ENCODE results near the gene PELO.
"Not testable (repeated sequence)": the region's sequence is repeated elsewhere in the genome, so short reads cannot be mapped to it uniquely, and the experiment has no call there.

PELO gene

DNA sequence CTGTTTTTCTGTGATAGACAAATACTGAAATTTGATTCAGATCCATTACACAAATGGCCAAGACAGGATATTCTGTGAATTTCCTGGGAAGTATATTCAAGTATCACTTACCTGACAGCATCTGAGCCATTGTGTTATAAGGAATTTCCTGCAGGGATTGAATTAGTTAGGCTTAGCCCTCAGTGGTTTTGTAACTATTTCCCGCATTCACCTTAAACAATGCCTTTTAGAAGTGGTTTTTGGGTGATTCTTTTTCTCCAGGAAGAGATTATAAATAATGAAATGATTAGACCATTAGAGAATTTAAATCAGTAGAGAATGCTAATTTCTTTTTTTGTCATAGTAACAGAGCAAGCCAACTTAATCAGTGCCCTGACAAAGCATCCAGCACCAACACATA, 30.6 kb downstream of the PELO start:
- Histone ChIP-seq H3K9ac (no peak overlapping the region), H3K4me3 (IDR thresholded peaks at IDR 0.05; ENCODE audit: insufficient read depth, low read depth, low read length) (no peak overlapping the region), H2AFZ (ENCODE audit: low read depth) (no peak overlapping the region), H3K79me2 (ENCODE audit: insufficient read depth, low read depth) (no peaks in the 10 kb centered on the region), H3K4me1 (ENCODE audit: low read depth, poor library complexity, severe bottlenecking) (no peaks in the 10 kb centered on the region), H3K36me3 (ENCODE audit: insufficient read depth) (no peaks in the 10 kb centered on the region), H4K20me1 (ENCODE audit: insufficient read depth) (no peaks in the 10 kb centered on the region), H3K4me2 (no peak overlapping the region), H3K27me3 (ENCODE audit: insufficient read depth, low read depth) (no peaks in the 10 kb centered on the region), H3K27ac (no peak overlapping the region)
- TF ChIP-seq, protein P1, sequence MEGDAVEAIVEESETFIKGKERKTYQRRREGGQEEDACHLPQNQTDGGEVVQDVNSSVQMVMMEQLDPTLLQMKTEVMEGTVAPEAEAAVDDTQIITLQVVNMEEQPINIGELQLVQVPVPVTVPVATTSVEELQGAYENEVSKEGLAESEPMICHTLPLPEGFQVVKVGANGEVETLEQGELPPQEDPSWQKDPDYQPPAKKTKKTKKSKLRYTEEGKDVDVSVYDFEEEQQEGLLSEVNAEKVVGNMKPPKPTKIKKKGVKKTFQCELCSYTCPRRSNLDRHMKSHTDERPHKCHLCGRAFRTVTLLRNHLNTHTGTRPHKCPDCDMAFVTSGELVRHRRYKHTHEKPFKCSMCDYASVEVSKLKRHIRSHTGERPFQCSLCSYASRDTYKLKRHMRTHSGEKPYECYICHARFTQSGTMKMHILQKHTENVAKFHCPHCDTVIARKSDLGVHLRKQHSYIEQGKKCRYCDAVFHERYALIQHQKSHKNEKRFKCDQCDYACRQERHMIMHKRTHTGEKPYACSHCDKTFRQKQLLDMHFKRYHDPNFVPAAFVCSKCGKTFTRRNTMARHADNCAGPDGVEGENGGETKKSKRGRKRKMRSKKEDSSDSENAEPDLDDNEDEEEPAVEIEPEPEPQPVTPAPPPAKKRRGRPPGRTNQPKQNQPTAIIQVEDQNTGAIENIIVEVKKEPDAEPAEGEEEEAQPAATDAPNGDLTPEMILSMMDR (conservative IDR thresholded peaks at IDR 0.05; ENCODE audit: low read depth, low read length) = no peak

DNA sequence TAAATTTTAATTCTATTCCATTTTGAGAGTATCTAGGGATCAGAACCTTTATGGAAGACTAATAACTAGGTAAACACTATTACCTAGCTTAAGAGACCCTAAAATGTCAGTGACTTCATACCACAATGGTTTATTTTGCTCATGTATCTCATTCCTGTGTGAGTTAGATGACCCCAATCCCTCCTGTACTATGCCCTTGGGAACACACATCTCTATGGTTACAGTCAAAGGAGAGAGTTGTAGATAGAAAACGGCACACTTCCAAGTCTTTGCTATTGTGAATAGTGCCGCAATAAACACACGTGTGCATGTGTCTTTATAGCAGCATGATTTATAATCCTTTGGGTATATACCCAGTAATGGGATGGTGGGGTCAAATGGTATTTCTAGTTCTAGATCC, 31.1 kb downstream of the PELO start:
- H3K4me2 ChIP-seq; H3K9ac ChIP-seq; H3K36me3 ChIP-seq (ENCODE audit: insufficient read depth); H3K79me2 ChIP-seq (ENCODE audit: insufficient read depth, low read depth); H3K27me3 ChIP-seq (ENCODE audit: insufficient read depth, low read depth); H3K4me1 ChIP-seq (ENCODE audit: low read depth, poor library complexity, severe bottlenecking); H4K20me1 ChIP-seq (ENCODE audit: insufficient read depth); H2AFZ ChIP-seq (ENCODE audit: low read depth); H3K27ac ChIP-seq; H3K4me3 ChIP-seq (IDR thresholded peaks at IDR 0.05; ENCODE audit: insufficient read depth, low read depth, low read length): not testable (repeated sequence)

DNA sequence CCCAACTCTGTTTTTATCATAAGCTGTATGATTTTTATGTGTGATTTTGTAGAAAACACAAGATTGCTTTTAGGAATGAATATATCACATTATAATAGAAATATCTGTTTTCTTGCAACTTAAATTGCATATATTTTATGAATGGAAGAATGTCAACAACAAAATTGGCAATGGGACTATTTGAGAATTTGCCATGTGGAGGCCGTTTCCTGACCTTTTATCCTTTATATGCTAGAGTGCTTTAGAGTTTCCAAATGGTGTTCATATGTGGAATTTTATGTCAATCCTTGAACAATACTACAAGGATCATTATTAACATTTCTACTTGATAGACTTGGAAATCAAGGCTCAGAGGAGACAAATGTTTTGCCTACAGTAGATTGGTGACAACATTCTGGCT, 34.2 kb downstream of the PELO start:
- TF ChIP-seq, protein P1 (conservative IDR thresholded peaks at IDR 0.05; ENCODE audit: low read depth, low read length) = no peak
- Histone ChIP-seq H3K27me3 (ENCODE audit: insufficient read depth, low read depth) (no peaks in the 10 kb centered on the region), H3K9ac (no peak overlapping the region), H3K4me2 (no peak overlapping the region), H3K79me2 (ENCODE audit: insufficient read depth, low read depth) (no peaks in the 10 kb centered on the region), H3K4me3 (IDR thresholded peaks at IDR 0.05; ENCODE audit: insufficient read depth, low read depth, low read length) (no peak overlapping the region), H2AFZ (ENCODE audit: low read depth) (no peak overlapping the region), H4K20me1 (ENCODE audit: insufficient read depth) (no peaks in the 10 kb centered on the region), H3K4me1 (ENCODE audit: low read depth, poor library complexity, severe bottlenecking) (no peaks in the 10 kb centered on the region), H3K27ac (no peak overlapping the region), H3K36me3 (ENCODE audit: insufficient read depth) (no peaks in the 10 kb centered on the region)

DNA sequence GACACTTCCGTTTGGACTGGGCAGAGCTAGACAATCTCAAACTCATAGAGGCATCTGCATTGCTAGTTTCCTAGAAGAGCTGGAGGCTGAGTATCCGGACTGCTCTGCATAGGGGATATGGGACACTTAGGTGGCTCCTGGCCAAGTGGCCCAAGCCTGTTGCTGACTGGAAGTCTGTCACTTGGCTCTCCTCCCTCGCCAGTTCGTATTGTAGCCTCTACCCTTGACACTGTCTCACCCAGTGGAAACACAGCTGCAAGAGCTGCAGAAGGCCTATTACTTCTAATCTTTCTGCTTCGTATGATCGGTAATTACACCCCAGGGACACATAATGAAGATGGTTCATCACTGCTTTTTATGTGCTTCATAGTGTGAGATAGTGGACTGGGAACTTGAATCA, 34.7 kb downstream of the PELO start:
- Histone ChIP-seq H3K27ac (no peak overlapping the region), H3K9ac (no peak overlapping the region), H4K20me1 (ENCODE audit: insufficient read depth) (no peaks in the 10 kb centered on the region), H3K4me1 (ENCODE audit: low read depth, poor library complexity, severe bottlenecking) (no peaks in the 10 kb centered on the region), H3K4me3 (IDR thresholded peaks at IDR 0.05; ENCODE audit: insufficient read depth, low read depth, low read length) (no peak overlapping the region), H3K27me3 (ENCODE audit: insufficient read depth, low read depth) (no peaks in the 10 kb centered on the region), H3K36me3 (ENCODE audit: insufficient read depth) (no peaks in the 10 kb centered on the region), H2AFZ (ENCODE audit: low read depth) (no peak overlapping the region), H3K79me2 (ENCODE audit: insufficient read depth, low read depth) (no peaks in the 10 kb centered on the region), H3K4me2 (no peak overlapping the region)
- TF ChIP-seq, protein P1 (conservative IDR thresholded peaks at IDR 0.05; ENCODE audit: low read depth, low read length) = no peak

DNA sequence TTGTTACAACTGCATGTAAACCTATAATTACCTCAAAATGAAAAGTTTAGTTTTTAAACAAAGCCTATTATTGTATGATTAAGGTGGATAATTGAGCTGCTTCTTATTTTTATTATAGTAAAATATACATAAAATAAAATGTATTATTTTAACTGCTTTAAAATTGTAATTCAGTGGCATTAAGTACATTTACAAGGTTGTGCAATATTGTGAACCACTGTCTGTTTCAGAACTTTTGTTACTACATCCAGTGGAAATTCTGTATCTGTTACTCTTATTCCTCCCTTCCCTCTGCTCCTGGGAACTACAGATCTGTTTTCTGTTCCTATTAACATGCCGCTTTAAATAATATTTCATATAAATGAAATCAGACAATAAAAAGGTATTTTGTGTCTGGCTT, 37.1 kb downstream of the PELO start:
- Histone ChIP-seq H3K27ac (no peak overlapping the region), H3K27me3 (ENCODE audit: insufficient read depth, low read depth) (no peaks in the 10 kb centered on the region), H3K9ac (no peak overlapping the region), H3K4me2 (no peak overlapping the region), H3K36me3 (ENCODE audit: insufficient read depth) (no peaks in the 10 kb centered on the region), H4K20me1 (ENCODE audit: insufficient read depth) (no peaks in the 10 kb centered on the region), H3K79me2 (ENCODE audit: insufficient read depth, low read depth) (no peaks in the 10 kb centered on the region), H2AFZ (ENCODE audit: low read depth) (no peak overlapping the region), H3K4me3 (IDR thresholded peaks at IDR 0.05; ENCODE audit: insufficient read depth, low read depth, low read length) (no peak overlapping the region), H3K4me1 (ENCODE audit: low read depth, poor library complexity, severe bottlenecking) (no peaks in the 10 kb centered on the region)
- TF ChIP-seq, protein P1 (conservative IDR thresholded peaks at IDR 0.05; ENCODE audit: low read depth, low read length) = no peak

Data from KMS-11 (cell line).